Spinal cord (tissue), 10 donors: ENCODE measurements around the gene THBS2. TPM values are rescaled to one million over a fixed set of nuclear protein-coding genes. Genes with fewer than 3 reads are reported as not detected.
"Not testable (repeated sequence)": the region's sequence is repeated elsewhere in the genome, so short reads cannot be mapped to it uniquely, and the experiment has no call there.

Source experiments
- DNase-seq, 6 donors: peaks; one replicate each; pipeline versions ENCODE4 v3.0.0 to v3.0.0-alpha.2; 2013 to 2015; ENCODE audit warnings: low spot score in 6 of 6, low read depth in 4 of 6
- H3K27ac ChIP-seq: one replicate; pipeline ENCODE4 v1.5.1; 2013; ENCODE audit warnings: low read depth, low read length, control low read depth
- H3K27me3 ChIP-seq: one replicate; pipeline ENCODE4 v1.6.1; 2013; ENCODE audit warnings: low read length; ENCODE audit not compliant: control insufficient read depth, insufficient read depth
- H3K36me3 ChIP-seq: one replicate; pipeline ENCODE4 v1.6.1; 2013; ENCODE audit warnings: low read length; ENCODE audit not compliant: control insufficient read depth, insufficient read depth
- H3K4me1 ChIP-seq: one replicate; pipeline ENCODE4 v1.6.1; 2013; ENCODE audit warnings: low read length; ENCODE audit not compliant: control insufficient read depth, insufficient read depth
- H3K4me3 ChIP-seq: one replicate; pipeline ENCODE4 v1.5.1; 2013; ENCODE audit warnings: low read depth, low read length, control low read depth
- H3K9me3 ChIP-seq: one replicate; pipeline ENCODE4 v1.6.1; 2013; ENCODE audit warnings: low read length; ENCODE audit not compliant: control insufficient read depth, insufficient read depth
- WGBS: methylation state at CpG from one replicate; pipeline ENCODE4 v1.1.5; 2013; ENCODE audit warnings: missing lambda C conversion rate; ENCODE audit not compliant: insufficient coverage; 5-methylcytosine and 5-hydroxymethylcytosine counted together
- polyA plus RNA-seq, 2 donors: library from polyadenylated mRNA; unstranded; fragments of 120-200 nt; gene quantifications; one replicate each; pipeline ENCODE4 v1.2.1, GENCODE V29; 2013; ENCODE audit not compliant: insufficient read length in 2 of 2
- total RNA-seq, 2 donors: library from RNA; depleted of rRNA in 1 of 2; stranded (reverse); fragments of 120-200 nt in 1 of 2; fragments of >200 nt in 1 of 2; gene quantifications; one replicate each; pipeline versions ENCODE4 v1.2.3 to v1.2.4, GENCODE V29; 2013 to 2014
- donor health status: healthy.

The THBS2 gene
- total and polyA plus RNA-seq, 4 donors, result 44.3 to 99.4 (median 70.0) TPM

GRCh38 chr6:169197929-169198328, 55.7 kb downstream of the THBS2 start:
- not testable (repeated sequence) for H3K4me1 ChIP-seq, H3K36me3 ChIP-seq, H3K27me3 ChIP-seq, H3K27ac ChIP-seq, H3K9me3 ChIP-seq, DNase-seq, H3K4me3 ChIP-seq
- 93% methylated on average over 11 of the region's 15 CpGs for WGBS

DNA sequence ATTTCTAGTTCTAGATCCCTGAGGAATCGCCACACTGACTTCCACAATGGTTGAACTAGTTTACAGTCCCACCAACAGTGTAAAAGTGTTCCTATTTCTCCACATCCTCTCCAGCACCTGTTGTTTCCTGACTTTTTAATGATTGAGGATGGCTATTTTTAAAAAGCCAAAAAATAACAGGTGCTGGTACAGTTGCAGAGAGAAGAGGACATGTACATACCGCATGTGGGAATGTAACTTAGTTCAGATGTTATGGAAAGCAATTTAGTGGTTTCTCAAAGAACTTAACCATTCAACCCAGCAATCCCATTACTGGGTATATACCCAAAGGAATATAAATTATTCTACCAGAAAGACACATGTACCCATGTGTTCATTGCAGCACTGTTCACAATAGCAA, 57.4 kb downstream of the THBS2 start:
- H3K4me3 ChIP-seq, H3K9me3 ChIP-seq, H3K36me3 ChIP-seq, H3K27ac ChIP-seq, H3K27me3 ChIP-seq, DNase-seq, H3K4me1 ChIP-seq: not testable (repeated sequence)
- no CpG with 5 or more reads among the region's 2 CpGs for WGBS

- Histone ChIP-seq H3K4me3 (no peak overlapping the region), H3K27me3 (no peaks in the 10 kb centered on the region), H3K36me3 (no peaks in the 10 kb centered on the region), H3K27ac (no peak overlapping the region), H3K4me1 (peaks cover 6% of the 10 kb centered on the region), H3K9me3 (no peaks in the 10 kb centered on the region)
- no CpG with 5 or more reads among the region's 2 CpGs for WGBS
- DNase-seq, result no peak
Observed at GRCh38 chr6:169194737-169195136, 58.9 kb downstream of the THBS2 start.

DNA sequence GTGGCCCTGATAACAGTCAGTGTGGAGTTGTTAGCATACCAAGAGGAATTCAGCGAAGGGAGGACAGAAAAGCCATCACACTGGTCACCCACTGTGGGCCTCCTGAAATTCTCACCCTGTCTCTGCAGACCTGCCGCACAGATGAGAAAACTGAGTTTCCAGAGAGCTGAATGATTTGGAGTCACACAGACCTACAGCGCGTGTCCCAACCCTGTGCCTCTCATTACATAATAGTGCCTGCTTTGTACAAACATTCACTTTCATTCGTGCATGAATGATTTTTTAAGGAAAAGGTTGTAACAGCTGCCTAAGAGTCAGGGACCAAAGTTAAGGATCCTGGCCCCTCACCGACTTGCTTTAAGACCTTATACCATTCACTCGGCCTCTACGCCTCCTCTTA, 62.7 kb downstream of the THBS2 start:
- Histone ChIP-seq H3K27ac (peak overlapping the region; percentile 34), H3K9me3 (no peaks in the 10 kb centered on the region), H3K4me3 (no peak overlapping the region), H3K4me1 (peaks cover 12% of the 10 kb centered on the region), H3K27me3 (no peaks in the 10 kb centered on the region), H3K36me3 (no peaks in the 10 kb centered on the region)
- DNase-seq, result no peak
- 87% methylated on average over 4 of the region's 8 CpGs for WGBS

DNA sequence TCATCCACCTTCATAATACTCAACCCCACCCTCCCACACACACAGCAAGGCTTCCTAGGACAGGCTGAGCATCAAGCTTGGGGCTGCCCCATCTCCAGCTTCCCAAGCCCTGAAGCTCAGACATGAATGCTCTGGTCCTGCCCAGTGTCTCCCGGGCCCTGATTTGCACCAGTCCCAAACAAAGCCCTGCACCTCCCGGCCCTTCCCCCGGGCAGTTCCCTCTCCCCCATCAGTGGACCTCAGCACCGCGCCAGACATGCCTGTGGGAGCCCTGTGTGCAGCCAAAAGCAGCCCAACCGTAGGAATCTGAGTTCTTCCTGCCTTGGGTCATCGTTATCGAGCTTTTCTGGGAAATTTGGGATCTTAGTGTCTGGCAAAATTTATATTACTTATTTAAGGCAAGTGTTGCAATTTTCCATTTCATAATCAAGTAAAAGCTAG, 63.5 kb downstream of the THBS2 start:
- no peaks in the 10 kb centered on the region for H3K9me3 ChIP-seq
- no peak overlapping the region for H3K4me3 ChIP-seq
- peak overlapping the region; percentile 66 for H3K27ac ChIP-seq
- peak in 1 of 6 donors; percentile 64 for DNase-seq
- WGBS, result 49% methylated on average over 5 of the region's 8 CpGs
- H3K36me3 ChIP-seq, result no peaks in the 10 kb centered on the region
- H3K4me1 ChIP-seq, result peaks cover 12% of the 10 kb centered on the region
- H3K27me3 ChIP-seq, result no peaks in the 10 kb centered on the region

DNA sequence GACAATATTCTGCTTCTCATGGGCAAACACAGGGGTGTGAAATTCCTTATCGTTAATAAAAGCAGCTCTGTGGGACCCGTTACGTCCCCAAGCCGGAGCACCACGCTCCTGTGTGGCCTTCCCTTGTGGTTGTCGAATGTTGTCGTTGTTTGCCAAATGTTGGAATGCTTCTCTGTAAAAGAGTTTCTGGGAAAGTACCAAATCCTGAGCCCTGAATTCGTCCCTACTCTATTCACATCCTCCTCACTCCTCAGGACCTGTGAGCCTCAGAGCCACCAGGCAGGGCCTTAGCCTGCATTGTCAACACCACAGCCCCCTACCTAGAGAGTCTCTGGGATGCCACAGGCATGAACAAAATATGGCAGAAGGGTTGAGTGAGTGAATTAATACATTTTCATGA, 64.0 kb downstream of the THBS2 start:
- 60% methylated on average over 2 of the region's 8 CpGs for WGBS
- H3K27me3 ChIP-seq, result no peaks in the 10 kb centered on the region
- no peaks in the 10 kb centered on the region for H3K36me3 ChIP-seq
- DNase-seq, result no peak
- no peak overlapping the region for H3K4me3 ChIP-seq
- no peaks in the 10 kb centered on the region for H3K9me3 ChIP-seq
- H3K4me1 ChIP-seq, result peaks cover 12% of the 10 kb centered on the region
- H3K27ac ChIP-seq, result peak overlapping the region; percentile 66

DNA sequence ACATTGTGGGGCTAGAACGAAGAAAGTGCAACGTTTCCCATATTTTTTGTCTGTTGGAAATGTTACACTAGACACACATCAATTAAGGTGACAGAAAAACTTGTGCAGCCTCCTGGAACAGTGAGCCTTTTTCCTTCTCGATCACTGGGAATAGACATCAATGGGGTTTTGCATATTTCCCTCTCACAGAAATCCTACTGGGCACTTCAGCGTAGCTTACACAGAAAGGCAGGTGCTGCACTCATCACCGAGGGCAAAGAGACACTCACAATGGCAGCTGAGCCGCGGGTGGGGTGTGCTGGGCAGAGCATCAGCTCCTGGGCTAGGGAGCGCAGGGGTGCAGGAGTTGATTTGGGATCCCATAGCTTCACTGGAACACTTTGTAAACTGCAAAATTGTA, 64.5 kb downstream of the THBS2 start:
- Histone ChIP-seq H3K9me3 (no peaks in the 10 kb centered on the region), H3K27me3 (no peaks in the 10 kb centered on the region), H3K36me3 (no peaks in the 10 kb centered on the region), H3K4me3 (no peak overlapping the region), H3K4me1 (peaks cover 12% of the 10 kb centered on the region), H3K27ac (no peak overlapping the region)
- DNase-seq, result peak in 1 of 6 donors; percentile 8
- WGBS, result 38% methylated on average over 5 of the region's 8 CpGs

DNA sequence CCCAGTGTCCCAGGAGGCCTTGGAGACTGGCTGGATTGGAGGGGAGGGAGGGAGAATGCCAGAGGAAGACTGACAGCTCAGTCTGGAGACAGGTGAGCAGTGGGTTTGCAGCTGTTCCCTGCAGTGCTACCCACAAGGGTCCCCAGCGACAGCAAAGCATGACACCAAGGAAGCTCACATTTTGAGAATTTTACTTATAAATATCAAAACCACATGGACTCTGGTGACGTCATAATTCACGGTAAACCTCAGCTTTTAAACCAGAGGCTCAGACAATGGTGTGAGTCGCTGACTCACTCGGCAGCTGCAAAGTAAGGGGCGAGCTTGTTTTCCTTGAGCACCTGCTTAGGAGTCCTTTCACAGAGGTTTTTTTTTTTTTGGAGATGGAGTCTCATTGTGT, 65.2 kb downstream of the THBS2 start:
- Histone ChIP-seq H3K4me3 (no peak overlapping the region), H3K4me1 (peaks cover 12% of the 10 kb centered on the region), H3K36me3 (no peaks in the 10 kb centered on the region), H3K27ac (no peak overlapping the region), H3K9me3 (no peaks in the 10 kb centered on the region), H3K27me3 (no peaks in the 10 kb centered on the region)
- WGBS, result 84% methylated on average over 3 of the region's 6 CpGs
- no peak for DNase-seq

GRCh38 chr6:169188051-169188470, 65.6 kb downstream of the THBS2 start:
- Histone ChIP-seq H3K4me3 (no peak overlapping the region), H3K27ac (no peak overlapping the region), H3K27me3 (no peaks in the 10 kb centered on the region), H3K4me1 (peaks cover 12% of the 10 kb centered on the region), H3K9me3 (no peaks in the 10 kb centered on the region), H3K36me3 (no peaks in the 10 kb centered on the region)
- WGBS, result 84% methylated on average over 7 of the region's 9 CpGs
- no peak for DNase-seq

GRCh38 chr6:169186496-169187169, 67.0 kb downstream of the THBS2 start:
- WGBS, result 92% methylated on average over 15 of the region's 25 CpGs
- Histone ChIP-seq H3K36me3 (no peaks in the 10 kb centered on the region), H3K27me3 (no peaks in the 10 kb centered on the region), H3K4me1 (peaks cover 12% of the 10 kb centered on the region), H3K9me3 (no peaks in the 10 kb centered on the region), H3K27ac (no peak overlapping the region), H3K4me3 (no peak overlapping the region)
- no peak for DNase-seq
